ENCODE results near the gene ZNF333.

DNA sequence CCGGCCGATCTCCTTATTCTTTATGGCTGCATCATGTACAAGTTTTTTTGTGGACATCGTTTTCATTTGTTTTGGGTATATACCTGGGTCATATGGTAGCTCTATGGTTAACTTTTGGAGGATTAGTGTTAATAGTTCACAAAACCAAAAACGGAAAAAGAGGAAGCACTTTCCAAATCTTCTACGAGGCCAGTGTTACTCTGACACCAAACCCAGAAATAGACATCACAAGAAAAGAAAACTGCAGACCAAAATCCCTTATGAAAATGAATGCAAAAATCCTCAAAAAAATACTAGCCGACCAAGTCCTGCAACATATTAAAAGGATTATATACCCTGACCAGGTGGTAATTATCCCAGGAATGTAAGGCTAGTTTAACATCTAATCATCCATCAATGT lies 58.8 kb downstream of the ZNF333 start:
- no peak for TF ChIP-seq POLR2A (IDR thresholded peaks at IDR 0.05; ENCODE audit: low read length)
- TF ChIP-seq GATA1 (IDR thresholded peaks at IDR 0.05; ENCODE audit: low read depth, low read length), result no peak
